ENCODE measurements around the gene CLEC11A.

DNA sequence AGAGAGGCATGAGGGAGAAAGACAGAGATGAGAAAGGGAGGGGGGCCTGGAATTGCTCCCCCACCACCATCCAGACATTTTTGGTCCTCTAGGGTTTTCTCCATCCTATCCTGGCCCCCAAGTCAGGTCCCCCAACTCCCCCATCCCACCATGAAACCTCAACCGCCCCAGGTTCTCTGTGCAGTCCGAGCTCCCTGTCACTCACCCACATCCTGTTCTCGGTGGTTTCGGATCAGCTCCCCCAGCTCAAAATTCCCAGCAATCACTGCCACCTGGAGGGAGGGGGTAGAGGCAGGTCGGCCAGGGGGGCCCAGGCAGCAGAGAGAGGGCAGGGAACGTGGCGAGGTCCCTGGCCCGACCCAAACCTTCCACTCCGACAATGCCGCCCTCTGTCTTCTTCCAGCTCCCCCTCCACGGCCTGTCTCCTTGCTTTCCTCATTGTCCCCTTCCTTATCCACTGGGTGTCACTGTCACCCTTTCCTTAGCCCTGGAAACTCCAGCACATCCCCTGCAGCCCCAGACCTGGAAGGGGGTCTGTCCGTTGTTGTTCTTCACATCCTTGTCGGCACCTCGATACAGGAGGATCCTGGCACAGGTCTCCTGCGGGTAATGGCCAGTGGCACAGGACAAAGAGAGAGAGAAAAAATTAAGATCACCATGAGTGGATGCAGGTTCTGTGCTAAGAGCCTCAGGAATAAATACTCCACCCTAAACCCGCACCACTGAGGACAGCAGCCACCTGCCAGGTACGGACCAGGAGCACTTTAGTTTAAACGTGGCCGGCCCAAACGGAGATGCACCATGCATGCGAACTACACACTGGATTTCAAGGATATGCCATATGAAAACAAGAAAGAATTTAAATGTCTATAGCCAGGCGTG lies 19.0 kb upstream of the CLEC11A start:
- TF ChIP-seq, protein P1, sequence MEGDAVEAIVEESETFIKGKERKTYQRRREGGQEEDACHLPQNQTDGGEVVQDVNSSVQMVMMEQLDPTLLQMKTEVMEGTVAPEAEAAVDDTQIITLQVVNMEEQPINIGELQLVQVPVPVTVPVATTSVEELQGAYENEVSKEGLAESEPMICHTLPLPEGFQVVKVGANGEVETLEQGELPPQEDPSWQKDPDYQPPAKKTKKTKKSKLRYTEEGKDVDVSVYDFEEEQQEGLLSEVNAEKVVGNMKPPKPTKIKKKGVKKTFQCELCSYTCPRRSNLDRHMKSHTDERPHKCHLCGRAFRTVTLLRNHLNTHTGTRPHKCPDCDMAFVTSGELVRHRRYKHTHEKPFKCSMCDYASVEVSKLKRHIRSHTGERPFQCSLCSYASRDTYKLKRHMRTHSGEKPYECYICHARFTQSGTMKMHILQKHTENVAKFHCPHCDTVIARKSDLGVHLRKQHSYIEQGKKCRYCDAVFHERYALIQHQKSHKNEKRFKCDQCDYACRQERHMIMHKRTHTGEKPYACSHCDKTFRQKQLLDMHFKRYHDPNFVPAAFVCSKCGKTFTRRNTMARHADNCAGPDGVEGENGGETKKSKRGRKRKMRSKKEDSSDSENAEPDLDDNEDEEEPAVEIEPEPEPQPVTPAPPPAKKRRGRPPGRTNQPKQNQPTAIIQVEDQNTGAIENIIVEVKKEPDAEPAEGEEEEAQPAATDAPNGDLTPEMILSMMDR (IDR thresholded peaks at IDR 0.05): no peak
- TF ChIP-seq POLR2AphosphoS5 (IDR thresholded peaks at IDR 0.05): no peak
- TF ChIP-seq POLR2A (IDR thresholded peaks at IDR 0.05): no peak
